Measurements from ENCODE around the gene ENAH. TPM values are rescaled to one million over a fixed set of nuclear protein-coding genes. Genes with fewer than 3 reads are reported as not detected.

The ENAH gene
- polyA plus RNA-seq, 1 donor (not counting 4 experiments of a cell fraction or from before 2014, with no cell fraction given): 61.0 TPM

DNA sequence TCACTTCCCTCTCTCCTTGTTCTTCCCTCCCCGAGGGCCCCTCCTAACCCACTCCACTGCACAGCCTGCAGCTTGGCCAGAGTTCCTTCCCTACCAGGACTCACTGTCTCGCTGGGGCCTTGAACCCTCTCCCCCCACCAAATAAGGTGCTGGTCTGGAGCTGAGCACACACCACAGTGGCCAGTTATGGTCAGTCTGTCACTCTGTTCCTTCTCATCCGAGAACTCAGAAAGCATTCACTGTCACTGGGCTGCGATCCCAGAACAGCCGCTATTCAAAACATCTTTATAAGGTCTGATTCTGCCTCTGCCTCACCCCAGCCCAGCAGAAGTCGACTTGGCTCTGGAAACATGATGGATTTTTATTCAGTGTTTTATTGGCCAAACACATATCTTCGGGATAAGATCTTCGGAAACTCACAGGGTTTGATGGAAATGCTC, 205.3 kb downstream of the ENAH start:
- FAIRE-seq (no peak), DNase-seq (ENCODE audit: low read depth, low spot score) (no peak)
- no peak for TF ChIP-seq EZH2 (IDR thresholded peaks at IDR 0.05; ENCODE audit: low read length)
- TF ChIP-seq, protein P1, sequence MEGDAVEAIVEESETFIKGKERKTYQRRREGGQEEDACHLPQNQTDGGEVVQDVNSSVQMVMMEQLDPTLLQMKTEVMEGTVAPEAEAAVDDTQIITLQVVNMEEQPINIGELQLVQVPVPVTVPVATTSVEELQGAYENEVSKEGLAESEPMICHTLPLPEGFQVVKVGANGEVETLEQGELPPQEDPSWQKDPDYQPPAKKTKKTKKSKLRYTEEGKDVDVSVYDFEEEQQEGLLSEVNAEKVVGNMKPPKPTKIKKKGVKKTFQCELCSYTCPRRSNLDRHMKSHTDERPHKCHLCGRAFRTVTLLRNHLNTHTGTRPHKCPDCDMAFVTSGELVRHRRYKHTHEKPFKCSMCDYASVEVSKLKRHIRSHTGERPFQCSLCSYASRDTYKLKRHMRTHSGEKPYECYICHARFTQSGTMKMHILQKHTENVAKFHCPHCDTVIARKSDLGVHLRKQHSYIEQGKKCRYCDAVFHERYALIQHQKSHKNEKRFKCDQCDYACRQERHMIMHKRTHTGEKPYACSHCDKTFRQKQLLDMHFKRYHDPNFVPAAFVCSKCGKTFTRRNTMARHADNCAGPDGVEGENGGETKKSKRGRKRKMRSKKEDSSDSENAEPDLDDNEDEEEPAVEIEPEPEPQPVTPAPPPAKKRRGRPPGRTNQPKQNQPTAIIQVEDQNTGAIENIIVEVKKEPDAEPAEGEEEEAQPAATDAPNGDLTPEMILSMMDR (optimal IDR thresholded peaks at IDR 0.05 in 1 of 3, IDR thresholded peaks at IDR 0.05 in 1 of 3, conservative IDR thresholded peaks at IDR 0.05 in 1 of 3; ENCODE audit: extremely low read depth in 1 of 3, insufficient read depth in 2 of 3, low read length in 3 of 3): no peak
- Histone ChIP-seq H3K27ac (ENCODE audit: control insufficient read depth, insufficient read depth, low read length) (no peak overlapping the region), H3K4me1 (ENCODE audit: control insufficient read depth, extremely low read depth, insufficient read depth, low read length) (peaks cover 37% of the 10 kb centered on the region), H3K79me2 (ENCODE audit: control insufficient read depth, insufficient read depth, low read length) (no peaks in the 10 kb centered on the region), H3K9me3 (ENCODE audit: control insufficient read depth, low read depth, low read length) (no peaks in the 10 kb centered on the region), H3K9ac (ENCODE audit: control insufficient read depth, extremely low read depth, insufficient read depth, low read length) (no peak overlapping the region), H3K4me2 (ENCODE audit: control insufficient read depth, extremely low read depth, insufficient read depth, low read depth, low read length) (no peak overlapping the region), H3K27me3 (ENCODE audit: control insufficient read depth, extremely low read depth, insufficient read depth, low read length) (no peaks in the 10 kb centered on the region), H4K20me1 (ENCODE audit: control insufficient read depth, extremely low read depth, insufficient read depth, low read length) (no peaks in the 10 kb centered on the region), H3K36me3 (ENCODE audit: control insufficient read depth in 2 of 2, extremely low read depth in 1 of 2, insufficient read depth in 2 of 2, low read length in 2 of 2) (no peaks in the 10 kb centered on the region), H3K4me3 (ENCODE audit: control insufficient read depth in 2 of 3, extremely low read depth in 1 of 3, insufficient read depth in 2 of 3, low read depth in 1 of 3, low read length in 3 of 3) (no peak overlapping the region), H2AFZ (ENCODE audit: control insufficient read depth, low read length) (no peak overlapping the region), H3K9me1 (ENCODE audit: control insufficient read depth, extremely low read depth, insufficient read depth, low read length) (no peaks in the 10 kb centered on the region)
- dilution Hi-C loops (cut with MboI; ENCODE audit: extremely low pct_ligation_motif_present, low sequenced_read_pairs): no loop called here

DNA sequence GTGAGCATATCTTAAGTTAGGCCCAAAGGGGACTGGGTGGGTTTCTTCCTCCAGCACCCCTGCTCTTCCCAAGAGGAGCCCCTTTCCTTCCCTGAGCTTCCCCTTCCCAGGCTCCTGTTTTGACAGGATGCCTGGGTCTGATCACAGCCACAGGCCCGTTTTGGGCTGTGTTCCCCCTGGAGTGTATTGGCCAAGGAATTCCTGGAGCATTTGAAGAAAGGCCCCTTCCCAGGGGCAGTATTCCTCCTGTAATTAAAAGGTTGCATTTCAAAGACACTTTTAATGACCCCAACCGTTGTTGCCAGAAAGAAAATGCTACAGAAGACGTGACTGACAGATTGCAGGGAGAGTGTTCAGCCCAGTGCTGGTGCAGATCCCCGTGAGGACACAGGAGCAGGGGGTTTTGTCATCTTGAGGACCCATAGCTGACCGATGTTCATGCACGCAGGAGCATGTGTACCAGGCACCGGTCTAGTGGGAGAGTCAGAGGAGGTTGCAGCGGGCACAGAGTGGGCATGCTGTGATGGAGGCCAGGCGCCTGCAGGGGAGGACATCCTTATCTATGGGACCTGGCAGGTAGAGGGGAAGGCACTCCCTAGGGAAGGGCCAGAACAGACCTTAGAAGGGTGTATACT, 205.8 kb downstream of the ENAH start:
- no peak for DNase-seq (ENCODE audit: low read depth, low spot score)
- no peak for FAIRE-seq
- H3K36me3 ChIP-seq (ENCODE audit: control insufficient read depth in 2 of 2, extremely low read depth in 1 of 2, insufficient read depth in 2 of 2, low read length in 2 of 2): no peaks in the 10 kb centered on the region
- dilution Hi-C loops (cut with MboI; ENCODE audit: extremely low pct_ligation_motif_present, low sequenced_read_pairs): no loop called here
- no peak overlapping the region for H3K4me3 ChIP-seq (ENCODE audit: control insufficient read depth in 2 of 3, extremely low read depth in 1 of 3, insufficient read depth in 2 of 3, low read depth in 1 of 3, low read length in 3 of 3)
- no peaks in the 10 kb centered on the region for H3K9me1 ChIP-seq (ENCODE audit: control insufficient read depth, extremely low read depth, insufficient read depth, low read length)
- H3K9me3 ChIP-seq (ENCODE audit: control insufficient read depth, low read depth, low read length): no peaks in the 10 kb centered on the region
- peaks cover 37% of the 10 kb centered on the region for H3K4me1 ChIP-seq (ENCODE audit: control insufficient read depth, extremely low read depth, insufficient read depth, low read length)
- no peak overlapping the region for H2AFZ ChIP-seq (ENCODE audit: control insufficient read depth, low read length)
- H4K20me1 ChIP-seq (ENCODE audit: control insufficient read depth, extremely low read depth, insufficient read depth, low read length): no peaks in the 10 kb centered on the region
- no peaks in the 10 kb centered on the region for H3K27me3 ChIP-seq (ENCODE audit: control insufficient read depth, extremely low read depth, insufficient read depth, low read length)
- H3K9ac ChIP-seq (ENCODE audit: control insufficient read depth, extremely low read depth, insufficient read depth, low read length): no peak overlapping the region
- H3K27ac ChIP-seq (ENCODE audit: control insufficient read depth, insufficient read depth, low read length): no peak overlapping the region
- H3K4me2 ChIP-seq (ENCODE audit: control insufficient read depth, extremely low read depth, insufficient read depth, low read depth, low read length): no peak overlapping the region
- H3K79me2 ChIP-seq (ENCODE audit: control insufficient read depth, insufficient read depth, low read length): no peaks in the 10 kb centered on the region
- TF ChIP-seq EZH2 (IDR thresholded peaks at IDR 0.05; ENCODE audit: low read length): no peak
- TF ChIP-seq, protein P1 (optimal IDR thresholded peaks at IDR 0.05 in 1 of 3, IDR thresholded peaks at IDR 0.05 in 1 of 3, conservative IDR thresholded peaks at IDR 0.05 in 1 of 3; ENCODE audit: extremely low read depth in 1 of 3, insufficient read depth in 2 of 3, low read length in 3 of 3): no peak
